NK-92 (cell line): ENCODE results near the gene TBC1D14.
"Not testable (repeated sequence)": the region's sequence is repeated elsewhere in the genome, so short reads cannot be mapped to it uniquely, and the experiment has no call there.

Experiments
- DNase-seq: peaks from one replicate; lab custom pipeline; 2025; ENCODE audit not compliant: unreplicated experiment; lab: John Stamatoyannopoulos, UW

TBC1D14 gene

DNA sequence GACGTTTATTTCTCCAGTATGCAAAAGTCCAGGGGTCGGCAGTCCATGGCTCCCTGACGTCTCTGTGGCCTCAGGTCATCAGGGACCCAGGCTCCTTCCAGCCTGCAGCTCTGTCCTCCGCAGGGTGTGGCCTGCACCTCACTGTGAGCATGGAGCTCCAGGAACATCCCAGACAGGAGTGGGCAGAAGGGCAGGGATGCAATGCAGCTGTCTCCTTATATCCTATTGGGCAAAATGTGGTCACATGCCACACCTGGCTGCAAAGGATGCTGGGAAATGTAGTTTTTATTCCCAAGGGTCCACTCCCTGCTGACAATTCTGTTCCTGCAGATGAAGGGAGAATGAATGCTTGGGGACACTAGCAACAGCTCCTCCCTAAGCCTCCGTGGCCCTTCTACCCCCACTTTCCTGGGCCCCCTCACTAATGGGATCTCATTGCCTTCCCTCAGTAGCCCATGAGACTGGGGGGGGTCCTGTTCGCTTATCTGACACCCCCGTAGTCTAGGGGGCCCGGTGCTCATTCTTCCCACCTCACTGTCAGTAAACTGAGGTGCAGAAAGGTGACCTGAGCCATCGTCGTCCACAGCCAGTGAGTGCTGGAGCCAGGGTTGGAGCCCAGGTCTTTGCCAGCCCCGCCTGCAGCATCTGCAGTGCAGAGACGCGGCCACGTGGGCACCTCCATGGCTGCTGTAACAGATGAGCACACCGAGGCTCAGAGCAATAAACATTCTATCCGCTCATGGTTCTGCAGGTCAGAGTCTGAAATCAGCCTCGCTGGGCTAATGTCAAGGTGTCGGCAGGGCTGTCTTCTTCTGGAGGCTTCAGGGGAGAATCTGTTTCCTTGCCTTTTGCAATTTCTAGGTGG is 164.1 kb downstream of the TBC1D14 start:
- DNase-seq, result no peak

- DNase-seq, result no peak
Observed at GRCh38 chr4:7074426-7074825, 164.8 kb downstream of the TBC1D14 start.

GRCh38 chr4:7075962-7076695 is 166.5 kb downstream of the TBC1D14 start:
- no peak for DNase-seq

DNA sequence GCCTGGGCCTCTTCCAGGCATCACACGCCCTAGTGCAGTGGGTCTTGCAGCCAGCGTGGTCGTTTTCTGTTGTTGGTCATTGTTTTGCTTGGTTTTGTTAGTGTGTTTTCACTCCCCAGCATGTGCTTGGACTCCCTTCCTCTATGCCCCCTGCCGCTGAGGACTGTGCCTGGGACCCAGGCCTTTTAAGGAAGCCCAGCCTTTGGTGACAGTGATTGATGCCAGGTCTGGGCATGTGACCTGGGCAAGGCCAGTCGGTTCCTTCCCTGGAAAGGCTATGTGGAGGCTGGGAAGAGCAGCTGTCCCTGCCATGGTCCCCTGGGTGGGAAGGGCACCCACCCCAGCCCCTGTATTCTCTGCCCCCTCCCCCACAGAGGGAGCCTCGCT is 167.1 kb downstream of the TBC1D14 start:
- DNase-seq, result no peak

GRCh38 chr4:7077371-7077770 is 167.7 kb downstream of the TBC1D14 start:
- no peak for DNase-seq

GRCh38 chr4:7078025-7078424 is 168.4 kb downstream of the TBC1D14 start:
- DNase-seq, result no peak

DNA sequence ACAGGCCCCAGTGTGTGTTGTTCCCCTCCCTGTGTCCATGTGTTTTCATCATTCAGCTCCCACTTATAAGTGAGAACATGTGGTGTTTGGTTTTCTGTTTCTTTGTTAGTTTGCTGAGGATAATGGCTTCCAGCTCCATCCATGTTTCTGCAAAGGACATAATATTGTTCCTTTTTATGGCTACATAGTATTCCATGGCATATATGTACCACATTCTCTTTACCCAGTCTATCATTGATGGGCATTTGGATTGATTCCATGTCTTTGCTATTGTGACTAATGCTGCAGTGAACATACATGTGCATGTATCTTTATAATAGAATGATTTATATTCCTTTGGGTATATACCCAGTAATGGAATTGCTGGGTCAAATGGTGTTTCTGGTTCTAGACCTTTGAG is 169.9 kb downstream of the TBC1D14 start:
- not testable (repeated sequence) for DNase-seq

DNA sequence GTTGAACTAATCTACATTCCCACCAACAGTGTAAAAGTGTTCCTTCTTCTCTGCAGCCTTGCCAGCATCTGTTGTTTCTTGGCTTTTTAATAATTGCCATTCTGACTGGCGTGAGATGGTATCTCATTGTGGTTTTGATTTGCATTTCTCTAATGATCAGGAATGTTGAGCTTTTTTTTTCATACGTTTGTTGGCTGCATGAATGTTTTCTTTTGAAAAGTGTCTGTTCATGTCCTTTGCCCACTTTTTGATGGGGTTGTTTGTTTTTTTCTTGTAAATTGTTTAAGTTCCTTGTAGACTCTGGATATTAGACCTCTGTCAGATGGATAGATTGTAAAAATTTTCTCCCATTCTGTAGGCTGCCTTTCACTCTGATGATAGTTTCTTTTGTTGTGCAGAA is 170.3 kb downstream of the TBC1D14 start:
- DNase-seq, result not testable (repeated sequence)
